Lower leg skin (tissue), 3 donors: ENCODE results near the gene NPW.

Experiments
- POLR2A ChIP-seq, 2 donors: fragments of 450-650 bp; IDR thresholded peaks; one replicate each; pipeline ENCODE4 v1.6.1; 2016 to 2017; ENCODE audit warnings: antibody characterized with exemption in 2 of 2, mild to moderate bottlenecking in 1 of 2, moderate library complexity in 1 of 2
- TF ChIP-seq, protein P1 (sequence below), 3 donors: fragments of 450-650 bp; IDR thresholded peaks; one replicate each; pipeline ENCODE4 v1.5.1; 2016; ENCODE audit warnings: antibody characterized with exemption in 3 of 3, mild to moderate bottlenecking in 3 of 3, moderate library complexity in 2 of 3

DNA sequence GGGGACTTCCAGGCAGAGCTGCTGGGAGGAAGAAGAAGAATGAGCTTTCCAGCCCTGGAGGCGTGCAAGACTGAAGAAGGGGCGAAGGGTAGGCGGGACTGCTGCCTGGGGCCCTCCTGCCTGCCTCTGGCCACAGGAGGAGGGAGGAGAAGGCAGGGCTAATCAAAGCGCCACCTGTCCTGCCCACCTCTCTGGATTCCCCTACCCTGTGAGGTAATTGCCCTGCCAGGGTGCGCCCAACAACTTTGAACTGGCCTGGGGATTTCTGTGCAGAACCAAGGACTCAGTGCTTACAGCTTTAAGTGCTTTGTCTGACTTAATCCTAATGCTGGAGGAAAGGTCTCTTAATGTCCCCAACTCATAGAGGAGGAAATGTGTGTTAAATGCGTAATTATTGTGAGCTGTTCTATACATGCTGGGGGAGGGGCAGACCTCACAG lies 38.2 kb upstream of the NPW start, which contains the start of gene NOXO1:
- TF ChIP-seq, protein P1, sequence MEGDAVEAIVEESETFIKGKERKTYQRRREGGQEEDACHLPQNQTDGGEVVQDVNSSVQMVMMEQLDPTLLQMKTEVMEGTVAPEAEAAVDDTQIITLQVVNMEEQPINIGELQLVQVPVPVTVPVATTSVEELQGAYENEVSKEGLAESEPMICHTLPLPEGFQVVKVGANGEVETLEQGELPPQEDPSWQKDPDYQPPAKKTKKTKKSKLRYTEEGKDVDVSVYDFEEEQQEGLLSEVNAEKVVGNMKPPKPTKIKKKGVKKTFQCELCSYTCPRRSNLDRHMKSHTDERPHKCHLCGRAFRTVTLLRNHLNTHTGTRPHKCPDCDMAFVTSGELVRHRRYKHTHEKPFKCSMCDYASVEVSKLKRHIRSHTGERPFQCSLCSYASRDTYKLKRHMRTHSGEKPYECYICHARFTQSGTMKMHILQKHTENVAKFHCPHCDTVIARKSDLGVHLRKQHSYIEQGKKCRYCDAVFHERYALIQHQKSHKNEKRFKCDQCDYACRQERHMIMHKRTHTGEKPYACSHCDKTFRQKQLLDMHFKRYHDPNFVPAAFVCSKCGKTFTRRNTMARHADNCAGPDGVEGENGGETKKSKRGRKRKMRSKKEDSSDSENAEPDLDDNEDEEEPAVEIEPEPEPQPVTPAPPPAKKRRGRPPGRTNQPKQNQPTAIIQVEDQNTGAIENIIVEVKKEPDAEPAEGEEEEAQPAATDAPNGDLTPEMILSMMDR (IDR thresholded peaks at IDR 0.05), result no peak
- TF ChIP-seq POLR2A (IDR thresholded peaks at IDR 0.05), result no peak
